Psoas muscle (tissue), 8 donors: ENCODE results near the gene NKG7. TPM values are rescaled to one million over a fixed set of nuclear protein-coding genes. Genes with fewer than 3 reads are reported as not detected.
A peak's percentile ranks its signal among the peaks of the same experiment; 100 is the strongest.

Experiments
- ATAC-seq, 4 donors: fragments of 200-7000 bp; cut with Tn5 transposase; one replicate each; pipeline ENCODE4 v1.9.1; 2020; ENCODE audit warnings: moderate library complexity in 3 of 4, mild to moderate bottlenecking in 2 of 4
- DNase-seq, 2 donors: peaks; one replicate each; pipeline ENCODE4 v3.0.0-alpha.2; 2020
- H3K27ac ChIP-seq: fragments of 200-600 bp; one replicate; pipeline ENCODE4 v1.8.0; 2022
- H3K27me3 ChIP-seq, 3 donors: fragments of 200-600 bp in 1 of 3; one replicate each; pipeline versions ENCODE4 v1.6.1 to v1.8.0; 2013 to 2022; ENCODE audit warnings: low read length in 2 of 3, mild to moderate bottlenecking in 2 of 3, moderate library complexity in 1 of 3; ENCODE audit not compliant: insufficient read depth in 3 of 3
- H3K36me3 ChIP-seq, 2 donors: fragments of 200-600 bp in 1 of 2; one replicate each; pipeline versions ENCODE4 v1.6.1 to v1.8.0; 2013 to 2022; ENCODE audit warnings: low read depth in 1 of 2, mild to moderate bottlenecking in 1 of 2, moderate library complexity in 1 of 2; ENCODE audit not compliant: insufficient read depth in 1 of 2
- H3K4me1 ChIP-seq: fragments of 200-600 bp; one replicate; pipeline ENCODE4 v1.8.0; 2022
- H3K4me3 ChIP-seq: fragments of 200-600 bp; one replicate; pipeline ENCODE4 v1.8.0; 2022; ENCODE audit warnings: mild to moderate bottlenecking
- H3K9me3 ChIP-seq: fragments of 200-600 bp; one replicate; pipeline ENCODE4 v1.8.0; 2022
- WGBS, 3 donors: extraction: QIAGEN DNeasy Blood & Tissue Kit; methylation state at CpG; one replicate each; pipeline versions ENCODE4 v1.1.6 to v1.1.7; 2013; 5-methylcytosine and 5-hydroxymethylcytosine counted together
- intact Hi-C, 2 donors: fragments of 100-400 bp; cut with DNase I; formaldehyde crosslinking; loops; one replicate each; pipeline versions ENCODE4 v1.11.0 to v1.14.2; 2022
- polyA plus RNA-seq, 3 donors: library from polyadenylated mRNA; stranded (reverse); fragments of 200-250 nt; gene quantifications; one replicate each; pipeline ENCODE4 v1.2.3, GENCODE V29; 2013
- total RNA-seq, 4 donors: library from RNA; stranded (reverse); fragmentation: NEBNext Ultra II Directional in 2 of 4; extraction: Animal tissue kit (Norgen Biotek cat#: 25700) in 2 of 4; gene quantifications; one replicate each; pipeline versions ENCODE4 v1.2.1 to v1.2.4, GENCODE V29; 2021 to 2023
- TF ChIP-seq, protein P1 (sequence below): fragments of 200-600 bp; IDR thresholded peaks from one replicate; pipeline ENCODE4 v1.8.0; 2022; ENCODE audit warnings: antibody characterized with exemption
- donor health status: healthy with polysubstance abuse.
- donor health status: DM: no; HTN: no; CAD: no; lungs with moderate emphysema.
- donor health status: Bipolar disorder and iron deficiency.
- donor health status: healthy.
- donor health status: DM: yes; HTN: yes; CAD: no.
- donor health status: DM: no; HTN: no; CAD: no.
- donor health status: DM: no; HTN: no; CAD: no.
- donor health status: DM: yes; HTN: yes; CAD: no.

NKG7 gene
- total and polyA plus RNA-seq, 7 donors: 0.61 to 2.9 (median 1.2) TPM

DNA sequence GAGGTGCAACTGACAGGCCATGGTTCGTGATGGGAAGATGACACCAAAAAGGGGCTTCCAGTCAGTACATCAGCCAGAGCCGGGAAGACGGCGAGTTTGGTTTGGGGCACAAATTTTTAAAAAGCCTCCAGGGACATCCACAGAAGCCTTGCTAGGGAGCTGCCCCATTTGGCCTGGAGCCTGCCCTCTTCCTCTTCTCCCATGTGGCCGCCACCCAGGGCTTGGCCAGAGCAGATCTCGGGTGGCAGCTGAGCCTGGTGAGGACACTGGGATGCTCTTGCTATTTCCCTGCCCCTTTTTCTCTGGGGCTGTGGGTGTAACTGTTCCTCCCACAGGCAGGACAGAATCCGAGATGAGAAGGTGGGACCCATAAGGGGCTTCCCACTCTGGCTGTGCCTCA is 14.5 kb downstream of the NKG7 start:
- Histone ChIP-seq H3K36me3 (peaks cover under 1 to 2% of the 10 kb centered on the region in 2 donors), H3K27me3 (no peaks in the 10 kb centered on the region), H3K4me3 (no peak overlapping the region), H3K4me1 (no peaks in the 10 kb centered on the region), H3K27ac (no peak overlapping the region), H3K9me3 (no peaks in the 10 kb centered on the region)
- WGBS, 3 donors: 67 to 71% (median 70%) methylated on average over 6 to 7 of the region's 7 CpGs
- DNase-seq: peak in 1 of 2 donors; percentile 25
- TF ChIP-seq, protein P1, sequence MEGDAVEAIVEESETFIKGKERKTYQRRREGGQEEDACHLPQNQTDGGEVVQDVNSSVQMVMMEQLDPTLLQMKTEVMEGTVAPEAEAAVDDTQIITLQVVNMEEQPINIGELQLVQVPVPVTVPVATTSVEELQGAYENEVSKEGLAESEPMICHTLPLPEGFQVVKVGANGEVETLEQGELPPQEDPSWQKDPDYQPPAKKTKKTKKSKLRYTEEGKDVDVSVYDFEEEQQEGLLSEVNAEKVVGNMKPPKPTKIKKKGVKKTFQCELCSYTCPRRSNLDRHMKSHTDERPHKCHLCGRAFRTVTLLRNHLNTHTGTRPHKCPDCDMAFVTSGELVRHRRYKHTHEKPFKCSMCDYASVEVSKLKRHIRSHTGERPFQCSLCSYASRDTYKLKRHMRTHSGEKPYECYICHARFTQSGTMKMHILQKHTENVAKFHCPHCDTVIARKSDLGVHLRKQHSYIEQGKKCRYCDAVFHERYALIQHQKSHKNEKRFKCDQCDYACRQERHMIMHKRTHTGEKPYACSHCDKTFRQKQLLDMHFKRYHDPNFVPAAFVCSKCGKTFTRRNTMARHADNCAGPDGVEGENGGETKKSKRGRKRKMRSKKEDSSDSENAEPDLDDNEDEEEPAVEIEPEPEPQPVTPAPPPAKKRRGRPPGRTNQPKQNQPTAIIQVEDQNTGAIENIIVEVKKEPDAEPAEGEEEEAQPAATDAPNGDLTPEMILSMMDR: no peak
- ATAC-seq: no peak
- intact Hi-C loops: no loop called here

DNA sequence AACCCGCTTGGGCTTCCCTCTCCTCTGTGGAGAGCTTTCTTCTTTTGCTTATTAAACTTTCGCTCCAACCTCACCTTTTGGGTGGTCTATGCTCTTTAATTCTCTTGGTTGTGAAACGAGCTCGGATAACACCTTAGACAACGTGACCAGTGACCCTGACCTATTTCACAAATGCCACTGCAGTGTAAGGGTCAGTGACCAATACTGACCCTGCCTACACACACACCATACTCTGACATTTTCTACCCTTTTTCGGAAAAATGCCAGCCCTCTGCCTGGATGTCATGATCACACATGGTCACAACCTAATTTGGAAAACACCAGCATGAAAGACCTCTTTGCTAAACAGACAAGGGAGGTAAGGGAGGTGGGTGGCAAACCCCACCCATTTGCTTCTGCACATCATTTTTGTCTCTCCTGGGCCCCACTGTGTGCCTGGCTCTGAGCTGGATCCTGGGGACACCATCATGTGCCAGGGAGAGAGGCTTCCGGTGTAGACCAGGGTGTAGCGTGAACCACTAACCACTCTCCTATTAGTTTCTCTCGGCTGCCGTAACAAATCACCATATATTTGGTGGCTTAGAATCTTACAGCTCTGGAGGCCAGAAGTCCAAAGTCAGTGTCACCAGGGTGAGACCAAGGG is 16.2 kb downstream of the NKG7 start:
- Histone ChIP-seq H3K27me3 (no peaks in the 10 kb centered on the region), H3K4me1 (no peaks in the 10 kb centered on the region), H3K4me3 (no peak overlapping the region), H3K27ac (no peak overlapping the region), H3K36me3 (peaks cover 3 to 18% of the 10 kb centered on the region in 2 donors), H3K9me3 (no peaks in the 10 kb centered on the region)
- WGBS, 3 donors: 90 to 94% (median 92%) methylated on average over 10 of the region's 10 CpGs
- intact Hi-C loops: no loop called here
- DNase-seq (no peak), ATAC-seq (no peak)
- TF ChIP-seq, protein P1: no peak

DNA sequence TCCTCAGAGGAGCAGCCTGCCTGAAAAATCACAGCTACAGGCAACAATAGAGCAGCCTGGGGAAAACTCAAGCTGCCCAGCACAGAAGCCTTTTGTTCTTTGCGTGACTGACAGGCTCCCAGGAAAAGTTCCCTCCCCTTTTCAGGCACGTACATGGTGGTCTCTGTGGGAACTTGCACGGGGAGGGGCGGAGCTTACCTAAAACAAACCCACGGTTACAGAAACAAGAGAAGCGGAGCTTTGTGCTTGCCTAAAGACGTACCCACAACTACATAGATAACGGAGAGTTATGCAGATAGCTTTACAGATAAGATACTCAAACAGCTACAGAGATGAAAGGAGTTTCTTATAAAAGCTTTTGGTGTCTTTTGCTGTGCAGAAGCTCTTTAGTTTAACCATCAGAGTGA is 17.7 kb downstream of the NKG7 start:
- TF ChIP-seq, protein P1: no peak
- Histone ChIP-seq H3K9me3 (no peaks in the 10 kb centered on the region), H3K36me3 (peaks cover 3 to 34% of the 10 kb centered on the region in 2 donors), H3K27me3 (no peaks in the 10 kb centered on the region), H3K4me1 (no peaks in the 10 kb centered on the region), H3K27ac (no peak overlapping the region), H3K4me3 (no peak overlapping the region)
- ATAC-seq (no peak), DNase-seq (peak in 1 of 2 donors; percentile 27)
- intact Hi-C loops: no loop called here
- WGBS, 3 donors: 58 to 60% (median 60%) methylated on average over 8 of the region's 8 CpGs

DNA sequence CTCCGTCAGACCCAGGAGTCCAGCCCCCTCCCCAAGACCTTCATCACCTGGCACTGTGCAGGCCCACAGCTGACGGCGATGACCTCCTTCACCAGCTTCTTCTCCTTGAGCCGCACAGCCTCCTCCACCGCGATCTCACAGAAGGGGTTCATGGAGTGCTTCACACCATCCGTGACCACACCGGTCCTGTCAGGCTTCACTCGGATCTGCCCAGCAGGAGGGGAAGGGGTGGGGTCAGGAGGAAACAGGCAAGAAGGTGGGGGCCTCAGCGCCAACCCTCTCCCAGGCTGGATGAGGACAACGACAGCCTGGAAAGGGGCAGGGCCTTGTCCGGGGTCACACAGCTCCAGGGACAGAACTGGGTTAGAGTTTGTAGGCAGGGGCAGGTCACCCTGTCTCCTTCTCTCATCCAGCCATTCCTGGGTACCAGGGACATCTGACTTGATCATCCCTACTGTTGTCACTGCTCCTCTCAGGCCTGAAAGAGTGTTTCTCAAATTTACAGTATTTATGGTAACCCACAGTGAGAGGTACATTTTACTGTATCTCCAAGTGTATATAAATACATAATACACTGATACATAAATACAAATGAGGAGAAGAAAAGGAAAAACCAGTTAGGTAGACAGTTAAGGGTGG is 18.2 kb downstream of the NKG7 start:
- TF ChIP-seq, protein P1: no peak
- Histone ChIP-seq H3K27me3 (no peaks in the 10 kb centered on the region), H3K27ac (no peak overlapping the region), H3K4me1 (no peaks in the 10 kb centered on the region), H3K36me3 (peaks cover 3 to 39% of the 10 kb centered on the region in 2 donors), H3K9me3 (no peaks in the 10 kb centered on the region), H3K4me3 (no peak overlapping the region)
- DNase-seq (peak in 1 of 2 donors; percentile 25), ATAC-seq (no peak)
- 56 to 60% (median 60%) methylated on average over 12 of the region's 12 CpGs for WGBS, 3 donors
- intact Hi-C loops: no loop called here
